HCT116 (cell line): ENCODE measurements around the gene CSK. TPM values are rescaled to one million over a fixed set of nuclear protein-coding genes. Genes with fewer than 3 reads are reported as not detected.

Source experiments
- ATAC-seq: fragments of 200-7000 bp; cut with Tn5 transposase; 2 replicates; pipeline ENCODE4 v1.9.1; 2020; ENCODE audit warnings: mild to moderate bottlenecking, moderate library complexity
- BruUV-seq: library from RNA; stranded (reverse); fragments of 400-500 nt; replicated peaks from 2 replicates; lab custom pipeline; 2021; lab: Mats Ljungman, UMichigan
- CTCF ChIA-PET: fragments of 300-600 bp; sonication (Branson Sonifier 250); formaldehyde crosslinking; loops from one replicate; lab custom pipeline; 2021; ENCODE audit warnings: antibody characterized with exemption; lab: Charles Lee
- POLR2A ChIA-PET: fragments of 300-600, 350-600 bp; sonication (Branson Sonifier 250); formaldehyde crosslinking; loops from one replicate; lab custom pipeline; 2021; ENCODE audit warnings: antibody characterized with exemption; lab: Charles Lee
- RAD21 ChIA-PET, 2 experiments: fragments of 300-600 bp; sonication (Branson Sonifier 250); formaldehyde crosslinking; loops; one replicate each; lab custom pipeline; 2023; ENCODE audit warnings: low total read pairs in 2 of 2; ENCODE audit not compliant: uncharacterized antibody in 2 of 2, unreplicated experiment in 2 of 2, low non-redundant PET in 1 of 2; lab: Charles Lee
- DNase-seq: peaks from one replicate; pipeline ENCODE4 v3.0.0-alpha.2; 2010; ENCODE audit warnings: low read depth, low spot score
- H2AFZ ChIP-seq: fragments of 200-600 bp; shearing (Covaris generic), sonication (generic); 2 replicates; pipeline ENCODE4 v1.6.1; 2017; ENCODE audit warnings: low read depth, mixed run types, mixed read lengths, antibody characterized with exemption, low read length; ENCODE audit not compliant: poor library complexity, severe bottlenecking
- H3K27ac ChIP-seq: 2 replicates; pipeline ENCODE4 v1.5.1; 2012; ENCODE audit warnings: low read depth, low read length
- H3K27me3 ChIP-seq: fragments of 200-600 bp; sonication (generic); 2 replicates; pipeline ENCODE4 v1.6.1; 2016; ENCODE audit warnings: mixed run types, low read length, mixed read lengths; ENCODE audit not compliant: insufficient read depth
- H3K36me3 ChIP-seq, 2 experiments: fragments of 200-500 bp in 1 of 2; fragments of 200-600 bp in 1 of 2; sonication (Bioruptor generic) in 1 of 2; sonication (generic) in 1 of 2; 2 replicates each; pipeline versions ENCODE4 v1.5.1 to v1.6.1; 2014 to 2016; ENCODE audit warnings: low read length in 2 of 2, inconsistent platforms in 1 of 2, mixed read lengths in 1 of 2, mixed run types in 1 of 2; ENCODE audit not compliant: insufficient read depth in 2 of 2, control insufficient read depth in 1 of 2
- H3K4me1 ChIP-seq, 2 experiments: fragments of 200-600 bp in 1 of 2; sonication (generic) in 1 of 2; 2 replicates each; pipeline versions ENCODE4 v1.5.1 to v1.6.1; 2012 to 2017; ENCODE audit warnings: low read length in 2 of 2, inconsistent platforms in 1 of 2, mild to moderate bottlenecking in 1 of 2, mixed read lengths in 1 of 2, mixed run types in 1 of 2, moderate library complexity in 1 of 2; ENCODE audit not compliant: insufficient read depth in 2 of 2, control insufficient read depth in 1 of 2
- H3K4me2 ChIP-seq: fragments of 200-600 bp; sonication (generic); 2 replicates; pipeline ENCODE4 v1.6.1; 2017; ENCODE audit warnings: mixed run types, low read length, mixed read lengths
- H3K4me3 ChIP-seq, 2 experiments: fragments of 200-600 bp in 1 of 2; sonication (generic) in 1 of 2; replicated peaks in 1 of 2; 2 replicates each; pipeline ENCODE4 v1.5.1; 2011 to 2016; ENCODE audit warnings: low read length in 2 of 2, control low read depth in 1 of 2, low read depth in 1 of 2, mild to moderate bottlenecking in 1 of 2, mixed read lengths in 1 of 2, mixed run types in 1 of 2
- H3K79me2 ChIP-seq: fragments of 200-600 bp; sonication (generic); 2 replicates; pipeline ENCODE4 v1.6.1; 2017; ENCODE audit warnings: mild to moderate bottlenecking, mixed run types, low read length, moderate library complexity, mixed read lengths; ENCODE audit not compliant: insufficient read depth
- H3K9ac ChIP-seq: fragments of 200-600 bp; sonication (generic); 2 replicates; pipeline ENCODE4 v1.6.1; 2016; ENCODE audit warnings: low read length, mixed read lengths
- H3K9me2 ChIP-seq: fragments of 200-600 bp; sonication (generic), shearing (Covaris generic); 2 replicates; pipeline ENCODE4 v1.6.1; 2017; ENCODE audit warnings: mixed run types, mild to moderate bottlenecking, moderate library complexity; ENCODE audit not compliant: insufficient read depth
- H3K9me3 ChIP-seq, 2 experiments: fragments of 200-500 bp in 1 of 2; fragments of 200-600 bp in 1 of 2; sonication (Bioruptor generic) in 1 of 2; sonication (generic) in 1 of 2; 2 replicates each; pipeline ENCODE4 v1.6.1; 2014 to 2017; ENCODE audit warnings: low read length in 2 of 2, mixed read lengths in 2 of 2, inconsistent platforms in 1 of 2, low read depth in 1 of 2, mild to moderate bottlenecking in 1 of 2, mixed run types in 1 of 2, moderate library complexity in 1 of 2; ENCODE audit not compliant: control insufficient read depth in 1 of 2, insufficient read depth in 1 of 2
- H4K20me1 ChIP-seq: fragments of 200-600 bp; sonication (generic), shearing (Covaris generic); 2 replicates; pipeline ENCODE4 v1.6.1; 2017; ENCODE audit warnings: mixed run types, mild to moderate bottlenecking, moderate library complexity; ENCODE audit not compliant: insufficient read depth
- CEBPB ChIP-seq: IDR thresholded peaks from 2 replicates; pipeline ENCODE4 v1.6.1; 2012; ENCODE audit warnings: low read depth
- EGR1 ChIP-seq: IDR thresholded peaks from 2 replicates; pipeline ENCODE4 v1.6.1; 2012; ENCODE audit warnings: low read depth
- EZH2 ChIP-seq: fragments of 200-600 bp; sonication (generic); IDR thresholded peaks from 2 replicates; pipeline ENCODE4 v1.6.1; 2017; ENCODE audit warnings: antibody characterized with exemption, mixed run types
- EZH2phosphoT487 ChIP-seq: fragments of 200-600 bp; IDR thresholded peaks from 2 replicates; pipeline ENCODE4 v1.6.1; 2018; ENCODE audit warnings: antibody characterized with exemption, borderline replicate concordance
- MAX ChIP-seq: IDR thresholded peaks from 2 replicates; pipeline ENCODE4 v1.6.1; 2012
- POLR2AphosphoS5 ChIP-seq: IDR thresholded peaks from 2 replicates; pipeline ENCODE4 v1.6.1; 2011; ENCODE audit warnings: mild to moderate bottlenecking, low read depth, low read length, moderate library complexity
- SIN3A ChIP-seq: IDR thresholded peaks from 2 replicates; pipeline ENCODE4 v1.6.1; 2012; ENCODE audit warnings: low read depth
- TCF7L2 ChIP-seq: IDR thresholded peaks from 2 replicates; pipeline ENCODE4 v1.7.0; 2011; ENCODE audit warnings: borderline replicate concordance, inconsistent platforms; ENCODE audit not compliant: insufficient read depth, insufficient read length; ENCODE audit errors: extremely low read depth
- intact Hi-C: fragments of 100-400 bp; cut with micrococcal nuclease; formaldehyde crosslinking; loops from 2 replicates; pipeline ENCODE4 v1.10.0; 2022
- total RNA-seq: library from RNA; stranded (reverse); gene quantifications from one replicate; pipeline ENCODE4 v1.2.1, GENCODE V29; 2021; ENCODE audit not compliant: unreplicated experiment
- TF ChIP-seq, protein P1 (sequence below): IDR thresholded peaks from 2 replicates; pipeline ENCODE4 v1.6.1; 2012; ENCODE audit warnings: low read depth

Gene CSK
- total RNA-seq, 1 experiment from 2014 or later: 72.2 TPM

DNA sequence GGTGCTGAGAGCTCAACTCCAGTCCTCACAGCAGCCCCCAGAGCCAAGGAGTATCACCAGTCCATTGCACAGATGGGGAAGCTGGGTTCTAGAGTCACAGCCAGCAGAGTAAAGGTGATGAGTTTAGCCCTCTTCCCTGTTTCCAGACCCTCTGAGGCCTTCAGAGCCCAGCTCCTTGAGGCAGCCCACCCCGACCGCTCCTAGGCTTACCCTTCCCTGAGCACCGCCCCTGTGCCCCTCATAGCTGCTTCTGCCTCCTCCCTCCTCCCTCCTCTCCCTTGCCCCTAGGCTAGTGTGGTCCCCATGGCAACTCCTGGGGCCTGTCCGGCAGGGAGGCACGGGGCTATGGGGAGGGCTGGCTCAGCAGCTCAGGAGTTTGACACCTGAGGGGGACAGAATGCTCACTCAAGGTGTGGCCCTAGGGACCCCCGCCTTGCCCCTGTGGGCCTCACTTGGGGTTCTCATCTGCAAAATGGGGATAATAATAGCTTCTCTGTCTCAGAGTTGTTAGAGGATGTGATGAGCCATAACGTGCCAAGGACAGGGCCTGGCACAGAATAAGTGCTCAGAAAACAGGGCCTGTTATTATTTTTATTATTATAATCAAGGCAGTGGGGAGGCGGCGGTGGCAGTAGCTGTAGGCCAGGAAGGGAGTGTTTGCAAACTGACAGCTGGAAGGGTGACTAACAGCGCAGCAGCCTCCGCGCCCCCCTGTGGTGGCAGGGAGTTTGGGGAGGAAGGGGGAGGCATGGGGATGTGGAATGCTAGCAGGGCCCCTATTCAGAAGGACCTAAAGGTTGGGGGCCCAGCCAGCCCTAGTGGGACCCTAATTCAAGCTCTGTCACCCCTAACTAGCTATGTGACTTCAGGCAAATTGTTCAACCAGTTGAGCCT lies 11.5 kb downstream of the CSK start:
- Histone ChIP-seq H3K4me3 (no peak overlapping the region), H2AFZ (no peak overlapping the region), H3K4me2 (no peak overlapping the region)
- TF ChIP-seq SIN3A: no peak
- TF ChIP-seq TCF7L2: no peak
- TF ChIP-seq, all 23 proteins: peak for 0
- H3K27me3 ChIP-seq: no peaks in the 10 kb centered on the region
- no peak for DNase-seq
- ATAC-seq: no peak
- no peaks in the 10 kb centered on the region for H3K9me3 ChIP-seq
- BruUV-seq: no TSS peak
- ChIA-PET POLR2A (interaction anchor here (1.3 kb wide), 1 partner anchor 333 kb away, joined by 3 read pairs; the partner anchor contains the start of gene UBL7), RAD21 (interaction anchor here in 1 of 2 experiments (1.0 kb wide), 1 partner anchor 22 kb away, joined by 3 read pairs; no protein-coding TSS in a partner anchor), CTCF (interaction anchor here (0.8 to 1.9 kb wide), 2 partner anchors 22 to 108 kb away, joined by 3 to 5 read pairs; no protein-coding TSS in a partner anchor)
- H3K9ac ChIP-seq: no peak overlapping the region
- peaks cover 10 to 13% of the 10 kb centered on the region in 2 experiments for H3K4me1 ChIP-seq
- H3K36me3 ChIP-seq: no peaks in the 10 kb centered on the region; a peak in 1 of 4 replicates
- peaks cover 54% of the 10 kb centered on the region for H3K79me2 ChIP-seq
- intact Hi-C loops: no loop called here
- no peaks in the 10 kb centered on the region for H3K9me2 ChIP-seq
- H4K20me1 ChIP-seq: peaks cover 12% of the 10 kb centered on the region; the same call in 1 of the 2 replicates
- H3K27ac ChIP-seq: no peak overlapping the region

DNA sequence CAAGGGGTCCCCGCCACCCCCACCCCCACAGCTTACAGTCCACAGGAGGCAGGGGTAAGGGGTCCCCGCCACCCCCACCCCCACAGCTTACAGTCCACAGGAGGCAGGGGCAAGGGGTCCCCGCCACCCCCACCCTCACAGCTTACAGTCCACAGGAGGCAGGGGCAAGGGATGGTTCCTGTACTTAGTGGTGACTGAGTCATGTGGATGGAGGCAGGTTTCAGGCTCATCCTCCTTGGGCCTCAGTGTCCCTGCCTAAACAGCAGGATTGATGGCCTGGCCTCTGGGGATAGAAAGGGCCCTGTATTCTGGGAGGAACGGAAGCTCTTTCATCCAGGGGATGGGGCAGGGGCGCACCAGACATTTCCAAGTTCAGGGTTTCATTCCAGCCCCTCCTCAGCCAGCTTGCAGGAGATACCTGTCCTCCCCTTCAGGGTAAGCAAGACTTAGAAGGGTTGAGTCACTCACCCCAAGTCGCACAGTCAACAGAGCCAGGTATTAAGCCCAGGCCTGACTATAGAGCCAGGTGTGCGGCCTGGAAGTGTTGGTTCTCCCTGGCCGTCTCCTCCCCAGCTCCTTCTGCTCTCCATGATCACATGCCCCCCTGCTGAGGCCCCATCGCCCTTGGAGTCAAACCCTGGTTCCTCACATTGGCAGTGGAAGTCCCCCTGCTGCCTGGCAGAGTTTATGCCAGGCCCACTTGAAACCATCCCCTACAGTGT lies 12.5 kb downstream of the CSK start:
- Histone ChIP-seq H4K20me1 (peaks cover 9% of the 10 kb centered on the region; the same call in 1 of the 2 replicates), H3K4me3 (no peak overlapping the region), H3K27me3 (no peaks in the 10 kb centered on the region), H2AFZ (no peak overlapping the region), H3K4me1 (peaks cover 0 to 4% of the 10 kb centered on the region in 2 experiments; a peak in 3 of 4 replicates), H3K4me2 (no peak overlapping the region), H3K9me3 (no peaks in the 10 kb centered on the region), H3K9ac (no peak overlapping the region), H3K9me2 (no peaks in the 10 kb centered on the region), H3K27ac (no peak overlapping the region), H3K79me2 (peaks cover 44% of the 10 kb centered on the region), H3K36me3 (peaks cover 0 to 4% of the 10 kb centered on the region in 2 experiments; a peak in 3 of 4 replicates)
- RAD21 ChIA-PET: interaction anchor here in 1 of 2 experiments (1.0 kb wide), 1 partner anchor 23 kb away, joined by 3 read pairs; no protein-coding TSS in a partner anchor
- POLR2A ChIA-PET: interaction anchor here (1.3 kb wide), 1 partner anchor 334 kb away, joined by 3 read pairs; the partner anchor contains the start of gene UBL7
- no TSS peak for BruUV-seq
- CTCF ChIA-PET: interaction anchor here (1.9 kb wide), 1 partner anchor 23 kb away, joined by 5 read pairs; no protein-coding TSS in a partner anchor
- no peak for ATAC-seq
- no peak for DNase-seq
- intact Hi-C loops: no loop called here
- TF ChIP-seq EZH2: no peak
- no peak for TF ChIP-seq MAX
- TF ChIP-seq POLR2AphosphoS5: no peak
- TF ChIP-seq EZH2phosphoT487: no peak
- TF ChIP-seq CEBPB: no peak
- no peak for TF ChIP-seq EGR1
- TF ChIP-seq TCF7L2: no peak
- TF ChIP-seq, protein P1, sequence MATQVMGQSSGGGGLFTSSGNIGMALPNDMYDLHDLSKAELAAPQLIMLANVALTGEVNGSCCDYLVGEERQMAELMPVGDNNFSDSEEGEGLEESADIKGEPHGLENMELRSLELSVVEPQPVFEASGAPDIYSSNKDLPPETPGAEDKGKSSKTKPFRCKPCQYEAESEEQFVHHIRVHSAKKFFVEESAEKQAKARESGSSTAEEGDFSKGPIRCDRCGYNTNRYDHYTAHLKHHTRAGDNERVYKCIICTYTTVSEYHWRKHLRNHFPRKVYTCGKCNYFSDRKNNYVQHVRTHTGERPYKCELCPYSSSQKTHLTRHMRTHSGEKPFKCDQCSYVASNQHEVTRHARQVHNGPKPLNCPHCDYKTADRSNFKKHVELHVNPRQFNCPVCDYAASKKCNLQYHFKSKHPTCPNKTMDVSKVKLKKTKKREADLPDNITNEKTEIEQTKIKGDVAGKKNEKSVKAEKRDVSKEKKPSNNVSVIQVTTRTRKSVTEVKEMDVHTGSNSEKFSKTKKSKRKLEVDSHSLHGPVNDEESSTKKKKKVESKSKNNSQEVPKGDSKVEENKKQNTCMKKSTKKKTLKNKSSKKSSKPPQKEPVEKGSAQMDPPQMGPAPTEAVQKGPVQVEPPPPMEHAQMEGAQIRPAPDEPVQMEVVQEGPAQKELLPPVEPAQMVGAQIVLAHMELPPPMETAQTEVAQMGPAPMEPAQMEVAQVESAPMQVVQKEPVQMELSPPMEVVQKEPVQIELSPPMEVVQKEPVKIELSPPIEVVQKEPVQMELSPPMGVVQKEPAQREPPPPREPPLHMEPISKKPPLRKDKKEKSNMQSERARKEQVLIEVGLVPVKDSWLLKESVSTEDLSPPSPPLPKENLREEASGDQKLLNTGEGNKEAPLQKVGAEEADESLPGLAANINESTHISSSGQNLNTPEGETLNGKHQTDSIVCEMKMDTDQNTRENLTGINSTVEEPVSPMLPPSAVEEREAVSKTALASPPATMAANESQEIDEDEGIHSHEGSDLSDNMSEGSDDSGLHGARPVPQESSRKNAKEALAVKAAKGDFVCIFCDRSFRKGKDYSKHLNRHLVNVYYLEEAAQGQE: no peak
